Motor neuron (in vitro differentiated cells): ENCODE results near the gene SYNJ2. TPM values are rescaled to one million over a fixed set of nuclear protein-coding genes. Genes with fewer than 3 reads are reported as not detected.
A peak's percentile ranks its signal among the peaks of the same experiment; 100 is the strongest.

ENCODE experiments used
- ATAC-seq, 8 experiments: fragments of 200-7000 bp; cut with Tn5 transposase; replicated peaks in 6 of 8; 2 replicates each; pipeline ENCODE4 v1.8.0; 2021; ENCODE audit warnings: mild to moderate bottlenecking in 8 of 8, moderate library complexity in 8 of 8
- H3K27ac ChIP-seq, 2 donors: fragments of 250-450 bp; sonication (Bioruptor Pico); 2 replicates each; pipeline ENCODE4 v1.9.0; 2021; ENCODE audit warnings: antibody characterized with exemption in 2 of 2, mild to moderate bottlenecking in 2 of 2, moderate library complexity in 1 of 2
- H3K4me1 ChIP-seq, 2 donors: fragments of 250-450 bp; sonication (Bioruptor Pico); replicated peaks in 1 of 2; 2 replicates each; pipeline ENCODE4 v1.6.1; 2021; ENCODE audit warnings: antibody characterized with exemption in 2 of 2, mild to moderate bottlenecking in 2 of 2, moderate library complexity in 1 of 2
- H3K4me3 ChIP-seq, 5 donors: fragments of 250-450 bp; sonication (Bioruptor Pico); 2 replicates each; pipeline ENCODE4 v1.9.0; 2021; ENCODE audit warnings: antibody characterized with exemption in 5 of 5, mild to moderate bottlenecking in 5 of 5, moderate library complexity in 4 of 5
- WGBS, 10 experiments: fragments of 450-650 bp; shearing (Covaris generic); methylation state at CpG; one replicate each; pipeline ENCODE4 v1.0.0; 2022; 5-methylcytosine and 5-hydroxymethylcytosine counted together
- in situ Hi-C, 9 experiments: fragments of 400-800 bp; cut with MboI; loops; one replicate each; pipeline ENCODE4 v1.15.0; 2021; ENCODE audit warnings: low sequenced_read_pairs in 9 of 9, low pct_unique_long_range_greater_than_20kb in 2 of 9; ENCODE audit not compliant: unreplicated experiment in 9 of 9
- total RNA-seq, 8 experiments: library from RNA; unstranded; fragments of 300-600 nt; gene quantifications; 2 replicates each; pipeline versions ENCODE4 v1.2.3 to v1.2.4, GENCODE V29; 2022

The SYNJ2 gene
- total RNA-seq, 8 experiments from 2014 or later: 0.60 to 35.5 (median 2.2) TPM

DNA sequence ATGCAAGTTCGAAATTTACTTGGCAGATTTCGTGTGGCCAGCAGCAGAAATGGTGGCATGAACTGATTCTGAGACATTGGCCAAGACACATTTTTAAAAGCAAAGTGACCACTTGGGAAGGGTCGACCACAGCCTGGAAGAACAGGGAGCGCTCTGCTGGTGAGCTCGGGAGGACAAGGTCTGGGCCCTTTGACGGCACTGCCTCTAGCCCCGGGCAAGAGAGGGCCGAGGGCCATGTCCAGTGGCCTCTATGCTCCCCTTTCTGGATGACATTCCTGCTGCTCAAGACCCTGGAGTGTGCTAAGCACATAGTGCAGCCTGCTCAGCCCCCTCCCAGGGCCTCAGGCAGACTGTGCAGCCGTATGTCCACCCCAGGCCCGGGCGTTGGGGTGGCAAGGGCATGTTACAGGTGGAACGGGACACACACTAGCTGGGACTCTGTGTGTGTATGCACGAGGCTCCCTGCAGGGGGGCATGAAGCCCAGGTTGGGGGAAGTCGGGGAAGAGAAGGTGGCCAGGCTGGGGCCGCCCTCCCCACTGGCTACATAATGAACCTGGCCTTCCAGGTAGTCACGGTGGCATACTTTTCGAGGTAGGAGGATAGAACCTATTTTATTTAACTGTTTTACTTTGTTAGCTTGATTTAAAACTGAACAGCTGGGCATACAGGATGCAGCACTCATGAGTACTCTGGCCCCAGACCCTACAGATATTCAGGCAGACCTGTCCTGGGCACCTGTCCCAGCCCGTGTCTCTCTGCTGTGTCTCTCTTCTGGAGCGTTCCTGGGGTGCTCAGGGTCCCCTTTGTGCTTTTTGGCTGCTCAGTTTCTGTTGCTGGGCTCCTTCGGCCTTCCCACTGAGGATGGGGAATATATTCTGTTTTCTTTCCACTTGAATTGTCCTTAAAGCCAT is 6.4 kb downstream of the SYNJ2 start:
- Histone ChIP-seq H3K27ac (no peak overlapping the region), H3K4me1 (peaks cover 0 to 4% of the 10 kb centered on the region in 2 donors), H3K4me3 (no peak overlapping the region)
- in situ Hi-C loops: no loop called here
- ATAC-seq: no peak
- 76 to 100% (median 80%) methylated on average over 1 to 9 of the region's 20 CpGs; no CpG with 5 or more reads in 1 of the 10 experiments for WGBS, 10 experiments

DNA sequence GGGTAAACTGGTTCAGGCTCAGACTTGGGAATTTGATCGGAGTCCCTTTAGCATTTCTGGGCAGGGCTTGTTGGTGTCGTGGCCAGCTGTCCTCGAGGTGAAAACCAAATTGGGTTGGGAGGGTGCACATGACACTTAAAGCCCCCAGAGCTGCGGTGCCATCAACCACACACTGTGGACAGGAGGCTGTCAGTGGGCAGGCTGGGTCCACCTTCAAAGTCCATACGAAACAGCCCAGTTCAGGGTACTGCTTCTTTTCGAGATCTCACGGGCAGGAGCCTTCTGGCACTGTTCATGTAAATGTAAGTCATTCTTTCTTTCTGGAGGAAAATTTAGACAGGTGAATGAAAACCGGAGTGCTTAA is 7.0 kb downstream of the SYNJ2 start:
- Histone ChIP-seq H3K4me1 (peaks cover 0 to 4% of the 10 kb centered on the region in 2 donors), H3K27ac (no peak overlapping the region), H3K4me3 (no peak overlapping the region)
- 40 to 100% (median 90%) methylated on average over 1 to 6 of the region's 8 CpGs; no CpG with 5 or more reads in 1 of the 10 experiments for WGBS, 10 experiments
- ATAC-seq: no peak
- in situ Hi-C loops: no loop called here

DNA sequence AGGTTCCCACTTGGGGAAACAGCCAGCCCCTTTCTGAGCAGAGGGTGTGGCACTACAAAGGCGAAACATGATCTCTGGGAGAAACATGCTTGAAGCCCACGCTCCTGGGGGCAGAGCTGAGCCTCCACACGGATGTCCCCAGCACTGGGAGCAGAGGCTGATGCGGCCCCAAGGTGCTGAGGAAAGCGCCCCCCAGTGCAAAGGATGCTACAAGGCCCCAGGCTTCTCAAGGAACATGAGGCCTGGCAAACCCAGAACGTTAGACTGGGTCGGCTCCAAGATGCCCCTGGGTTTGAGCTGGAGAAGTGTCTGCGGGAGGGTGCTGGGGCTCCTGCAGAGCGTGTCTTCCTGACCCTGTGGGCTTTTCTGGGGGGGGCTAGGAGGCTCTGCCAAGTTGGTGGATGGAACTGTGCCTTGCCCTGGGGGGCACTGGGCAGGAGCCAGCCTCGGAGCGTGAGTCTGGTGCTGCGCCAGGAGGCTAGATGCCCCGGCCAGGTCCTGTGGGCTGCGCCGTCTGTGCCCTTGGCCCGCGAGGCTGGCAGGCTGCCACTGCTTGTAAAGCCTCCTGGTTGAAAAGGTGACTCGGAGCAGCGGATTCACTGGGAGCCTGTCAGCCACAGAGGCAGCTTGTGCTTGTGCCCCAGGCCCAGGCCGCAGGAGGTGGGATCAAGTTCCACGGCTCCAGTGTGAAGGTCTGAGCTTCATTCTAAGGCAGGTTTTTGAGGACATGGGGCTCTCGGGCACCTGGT is 8.1 kb downstream of the SYNJ2 start:
- WGBS, 10 experiments: 55 to 94% (median 87%) methylated on average over 3 to 5 of the region's 22 CpGs; no CpG with 5 or more reads in 7 of the 10 experiments
- Histone ChIP-seq H3K4me3 (no peak overlapping the region), H3K27ac (no peak overlapping the region), H3K4me1 (peaks cover 9 to 14% of the 10 kb centered on the region in 2 donors)
- peak in 5 of 8 experiments; percentile 21 to 91 (median 68) for ATAC-seq
- in situ Hi-C loops: no loop called here

DNA sequence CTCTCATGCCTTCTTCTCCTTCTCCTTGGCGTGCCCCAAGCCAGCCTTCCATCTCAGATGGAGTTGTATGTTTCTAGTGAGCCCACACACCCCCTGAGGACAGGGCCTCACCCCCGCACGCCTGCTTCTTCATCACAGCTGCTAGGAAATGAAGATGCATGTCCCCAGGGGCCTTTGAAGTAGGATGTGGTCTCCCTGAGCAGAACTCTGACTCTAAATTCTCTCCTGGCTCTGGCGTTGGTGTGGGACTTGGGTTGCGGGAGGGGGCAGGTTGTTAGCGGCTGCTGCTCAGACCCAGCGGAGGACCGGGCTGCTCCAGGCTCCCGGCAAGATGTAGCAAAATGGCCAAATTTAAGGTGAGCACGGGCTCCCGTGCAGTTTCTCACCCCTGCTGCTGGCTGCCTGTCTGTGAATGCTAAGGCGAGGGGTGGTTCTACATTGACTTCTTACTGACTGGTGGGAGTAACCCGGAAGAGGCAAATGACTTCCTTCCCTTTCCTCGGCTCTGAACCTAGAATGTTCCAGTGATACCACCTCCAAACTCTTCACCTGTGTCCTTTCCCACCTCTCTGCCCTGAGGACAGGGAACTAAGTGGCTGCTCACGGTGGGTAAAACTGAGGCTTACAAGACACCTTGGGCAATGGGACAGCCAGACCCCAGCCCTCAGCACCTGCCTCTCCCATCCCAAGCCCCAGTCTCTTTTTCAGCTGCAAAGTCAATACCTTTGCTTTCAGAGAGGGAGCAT is 8.8 kb downstream of the SYNJ2 start:
- WGBS, 10 experiments: 27 to 87% (median 81%) methylated on average over 1 to 15 of the region's 15 CpGs; no CpG with 5 or more reads in 4 of the 10 experiments
- Histone ChIP-seq H3K4me1 (peaks cover 9 to 14% of the 10 kb centered on the region in 2 donors), H3K27ac (no peak overlapping the region), H3K4me3 (no peak overlapping the region)
- in situ Hi-C loops: no loop called here
- peak in 2 of 8 experiments; percentile 22 to 27 for ATAC-seq

DNA sequence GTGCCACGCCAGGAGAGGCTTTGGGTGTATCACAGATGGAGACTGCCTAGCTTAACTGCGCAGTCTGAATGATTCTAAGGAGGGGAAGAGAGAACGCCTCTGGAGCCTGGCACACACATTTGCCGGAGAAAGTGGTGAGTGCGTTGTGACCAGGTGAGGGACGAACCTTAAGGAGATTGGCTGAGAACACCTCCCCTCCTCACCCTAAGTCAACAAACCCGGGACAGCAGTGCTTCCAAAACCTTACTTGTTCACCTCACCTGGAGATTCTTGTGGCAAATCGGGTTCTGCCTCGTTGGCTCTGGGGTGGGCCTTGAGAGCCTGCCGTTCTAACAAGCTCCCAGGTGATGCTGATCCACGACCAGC is 9.4 kb downstream of the SYNJ2 start:
- 74 to 100% (median 93%) methylated on average over 1 to 11 of the region's 11 CpGs; no CpG with 5 or more reads in 1 of the 10 experiments for WGBS, 10 experiments
- Histone ChIP-seq H3K27ac (no peak overlapping the region), H3K4me3 (no peak overlapping the region), H3K4me1 (peaks cover 9 to 12% of the 10 kb centered on the region in 2 donors)
- no peak for ATAC-seq
- in situ Hi-C loops: no loop called here

DNA sequence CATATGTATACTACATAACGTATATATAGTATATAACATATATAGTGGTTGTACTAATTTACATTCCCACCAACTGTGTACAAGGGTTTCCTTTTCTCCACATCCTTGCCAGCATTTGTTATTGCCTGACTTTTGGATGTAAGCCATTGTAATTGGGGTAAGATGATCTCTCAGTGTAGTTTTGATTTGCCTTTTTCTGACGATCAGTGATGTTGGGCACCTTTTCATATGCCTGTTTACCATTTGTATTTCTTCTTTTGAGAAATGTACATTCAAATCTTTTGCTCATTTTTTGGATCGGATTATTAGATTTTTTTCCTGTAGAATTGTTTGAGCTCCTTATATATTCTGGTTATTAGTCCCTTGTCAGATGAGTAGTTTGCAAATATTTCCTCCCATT is 11.4 kb downstream of the SYNJ2 start:
- in situ Hi-C loops: no loop called here
- peaks cover 18 to 23% of the 10 kb centered on the region in 2 donors for H3K4me1 ChIP-seq
- WGBS, 10 experiments: 53 to 100% (median 80%) methylated on average over 1 to 3 of the region's 3 CpGs

DNA sequence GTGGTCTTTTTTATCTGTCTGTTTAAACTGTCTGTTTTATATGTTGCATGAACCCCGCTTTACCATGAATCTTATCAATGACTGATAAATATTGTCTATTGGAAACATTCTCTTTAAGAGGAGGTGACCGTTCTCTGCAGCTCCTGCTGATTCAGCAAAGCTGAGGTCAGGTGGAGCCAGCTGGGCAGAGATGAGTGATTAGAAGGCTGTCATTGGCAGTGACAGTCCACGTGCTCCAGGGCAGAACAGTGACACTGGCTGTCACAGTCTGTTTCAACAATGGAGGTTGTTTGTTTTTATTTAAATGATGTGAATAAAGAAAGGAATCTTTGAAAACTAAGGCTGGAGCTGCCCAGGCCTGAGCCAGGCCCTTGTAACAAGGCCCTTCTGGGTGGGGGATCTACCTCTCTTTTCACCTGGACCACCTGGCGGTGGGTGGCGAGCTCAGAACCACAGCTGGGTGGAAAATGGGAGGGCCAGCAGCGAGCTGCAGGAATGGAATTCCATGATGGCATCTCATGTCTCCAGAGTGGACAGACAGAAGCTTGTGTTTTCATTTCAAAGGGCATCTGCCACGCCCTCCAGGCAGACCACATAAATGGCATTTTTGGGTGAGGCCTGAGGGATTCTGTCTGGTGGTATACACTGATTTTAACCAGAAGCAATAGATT is 12.6 kb downstream of the SYNJ2 start:
- in situ Hi-C loops: no loop called here
- peaks cover 30 to 35% of the 10 kb centered on the region in 2 donors for H3K4me1 ChIP-seq
- peak in 6 of 8 experiments; percentile 16 to 93 (median 88) for ATAC-seq
- H3K27ac ChIP-seq: peak overlapping the region in 1 of 2 donors; percentile 53
- WGBS, 10 experiments: 47 to 100% (median 71%) methylated on average over 1 to 7 of the region's 7 CpGs; no CpG with 5 or more reads in 1 of the 10 experiments
- H3K4me3 ChIP-seq: no peak overlapping the region

More for the DNA sequence above, 11.4 kb downstream of the SYNJ2 start:
- Histone ChIP-seq H3K27ac (no peak overlapping the region), H3K4me3 (no peak overlapping the region)
- no peak for ATAC-seq

DNA sequence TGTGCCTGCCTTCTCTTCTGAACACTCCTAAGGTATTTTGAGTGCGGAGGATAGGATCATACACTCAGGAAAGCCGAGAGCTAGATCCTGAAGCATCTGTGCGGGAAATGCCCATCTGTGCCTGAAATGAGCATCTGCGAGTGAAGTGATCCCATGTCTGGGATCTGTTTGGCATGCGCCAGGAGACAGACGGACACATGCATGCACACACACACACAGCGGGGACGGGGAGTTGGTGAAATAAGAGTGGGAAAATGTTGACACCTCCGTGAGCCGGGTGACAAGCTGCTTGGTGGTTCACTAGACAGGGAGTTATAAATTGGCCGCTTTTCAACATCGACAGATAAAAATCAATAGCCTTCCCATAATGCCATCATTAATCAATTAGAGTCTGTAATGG is 13.8 kb downstream of the SYNJ2 start:
- peaks cover 34 to 45% of the 10 kb centered on the region in 2 donors for H3K4me1 ChIP-seq
- 80 to 96% (median 91%) methylated on average over 3 to 11 of the region's 12 CpGs; no CpG with 5 or more reads in 3 of the 10 experiments for WGBS, 10 experiments
- H3K27ac ChIP-seq: no peak overlapping the region
- in situ Hi-C loops: no loop called here
- H3K4me3 ChIP-seq: no peak overlapping the region
- ATAC-seq: no peak

DNA sequence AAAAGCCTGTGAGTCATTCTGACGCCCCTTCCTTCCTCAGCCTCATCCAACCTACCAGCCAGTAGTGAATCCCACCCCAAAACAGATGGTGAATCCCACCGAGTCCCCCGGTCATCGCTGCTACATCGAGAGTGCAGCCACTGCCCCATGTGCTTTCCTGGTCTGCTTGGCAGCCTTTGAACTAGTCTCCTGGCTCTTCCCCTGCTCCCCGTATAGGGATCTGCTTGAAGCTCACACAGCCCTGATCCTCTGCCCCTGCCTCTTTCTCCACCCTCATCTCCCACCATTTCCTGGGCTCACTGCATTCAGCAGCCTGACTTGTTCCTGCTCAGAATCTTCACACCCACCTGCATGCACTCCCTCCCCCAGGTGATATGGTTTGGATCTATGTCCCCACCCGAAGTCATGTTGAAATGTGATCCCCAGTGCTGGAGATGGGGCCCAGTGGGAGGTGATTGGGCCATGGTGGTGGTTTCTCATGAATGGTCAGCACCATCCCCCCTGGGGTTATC is 14.6 kb downstream of the SYNJ2 start:
- in situ Hi-C loops: no loop called here
- Histone ChIP-seq H3K4me1 (peaks cover 34 to 48% of the 10 kb centered on the region in 2 donors), H3K27ac (no peak overlapping the region), H3K4me3 (no peak overlapping the region)
- ATAC-seq: no peak
- 70 to 100% (median 98%) methylated on average over 1 to 6 of the region's 7 CpGs for WGBS, 10 experiments

DNA sequence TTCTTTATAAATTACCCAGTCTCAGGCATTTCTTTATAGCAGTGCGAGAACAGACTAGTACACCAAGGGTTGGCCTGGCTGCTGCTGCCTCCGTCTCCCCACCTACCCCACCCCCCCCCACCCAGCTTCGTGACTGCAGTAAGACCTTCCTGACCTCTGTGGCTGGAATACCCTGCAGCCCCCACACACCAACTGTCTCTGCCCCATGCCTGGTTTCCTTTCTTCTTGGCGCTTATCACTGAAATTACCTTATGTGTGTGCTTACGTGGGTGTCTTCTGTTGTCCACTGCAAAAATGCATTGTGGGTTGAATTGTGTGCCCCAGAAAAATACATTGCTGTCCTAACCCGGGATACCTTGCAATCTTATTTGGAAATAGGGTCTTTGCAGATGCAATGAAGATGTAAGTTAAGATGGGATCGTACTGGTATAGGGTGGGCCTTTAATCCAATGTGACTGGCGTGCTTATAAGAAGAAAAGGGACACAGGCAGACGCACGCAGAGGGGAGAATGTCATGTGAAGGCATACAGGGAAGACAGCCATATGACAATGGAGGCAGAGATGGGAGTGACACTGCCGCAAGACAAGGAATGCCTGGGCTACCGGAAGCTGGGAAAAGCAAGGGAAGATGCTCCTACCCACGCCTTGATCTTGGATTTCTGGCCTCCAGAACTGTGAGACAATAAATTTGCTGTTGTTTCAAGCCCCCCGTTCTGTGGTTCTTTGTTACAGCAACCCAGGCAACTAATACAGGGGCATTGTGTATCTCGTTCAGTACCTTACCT is 15.4 kb downstream of the SYNJ2 start:
- Histone ChIP-seq H3K4me3 (no peak overlapping the region), H3K27ac (no peak overlapping the region), H3K4me1 (peaks cover 34 to 48% of the 10 kb centered on the region in 2 donors)
- no peak for ATAC-seq
- 70 to 100% (median 90%) methylated on average over 1 to 10 of the region's 15 CpGs for WGBS, 10 experiments
- in situ Hi-C loops: no loop called here

DNA sequence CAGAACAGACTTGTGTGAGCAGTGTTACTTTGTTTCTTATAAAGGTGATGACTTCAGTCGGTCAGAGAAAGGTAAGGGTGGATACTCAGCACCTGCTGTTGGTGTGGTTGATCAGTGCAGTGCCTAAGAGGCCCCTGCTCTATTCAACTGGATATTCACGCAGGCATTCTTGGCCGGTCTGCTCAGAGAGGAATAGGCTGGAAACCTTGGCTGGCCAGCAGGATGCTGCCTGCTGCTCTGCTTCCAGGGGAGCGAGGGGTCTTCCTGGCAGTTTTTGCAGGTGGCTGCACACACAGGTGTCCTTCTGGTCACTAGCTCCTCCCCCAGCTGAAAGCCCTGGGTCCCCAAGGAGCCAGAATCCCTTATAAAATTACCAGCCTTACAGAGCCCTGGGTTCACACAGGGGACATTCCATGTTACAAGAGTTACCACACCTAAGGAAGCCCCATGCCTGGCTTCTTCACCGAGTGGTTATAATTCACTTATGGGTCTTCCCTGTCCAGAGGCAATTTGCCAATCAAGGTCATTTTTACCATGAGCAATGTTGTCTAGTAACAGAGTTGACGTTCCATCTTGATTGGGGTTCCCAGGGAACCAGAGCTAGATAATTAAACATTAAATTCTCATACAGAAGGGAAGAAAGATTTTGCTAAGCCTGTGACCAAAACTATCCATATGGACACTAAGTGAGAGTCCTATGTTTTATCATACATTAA is 16.4 kb downstream of the SYNJ2 start:
- 51 to 100% (median 83%) methylated on average over 1 to 5 of the region's 6 CpGs; no CpG with 5 or more reads in 1 of the 10 experiments for WGBS, 10 experiments
- H3K27ac ChIP-seq: no peak overlapping the region
- H3K4me3 ChIP-seq: no peak overlapping the region
- in situ Hi-C loops: no loop called here
- H3K4me1 ChIP-seq: peaks cover 36 to 57% of the 10 kb centered on the region in 2 donors
- ATAC-seq: no peak
